ENCODE measurements around the gene EHD2. TPM values are rescaled to one million over a fixed set of nuclear protein-coding genes. Genes with fewer than 3 reads are reported as not detected.

The EHD2 gene
- total and polyA plus RNA-seq, 2 of the 4 experiments (the other 2 are of a cell fraction): 35.3 to 181 TPM

- ATAC-seq (ENCODE audit: low read depth) (no peak), DNase-seq (no peak)
- H2AK5ac ChIP-seq (ENCODE audit: low read depth, low read length): peak overlapping the region; percentile 72
- no peak overlapping the region for H3K18ac ChIP-seq (ENCODE audit: low read depth, low read length)
- 83% methylated on average over 26 of the region's 48 CpGs; no CpG with 5 or more reads in 1 of the 2 experiments for WGBS, 2 experiments (ENCODE audit: extremely low coverage in 2 of 2, insufficient read length in 1 of 2)
- H3K9me3 ChIP-seq (ENCODE audit: control insufficient read depth, insufficient read depth, low read length): no peaks in the 10 kb centered on the region
- intact Hi-C loops (cut with micrococcal nuclease): no loop called here
- no peak overlapping the region for H2AFZ ChIP-seq (replicated peaks; ENCODE audit: low read length, poor library complexity)
- H4K8ac ChIP-seq (ENCODE audit: low read depth in 2 of 2, low read length in 2 of 2): peak overlapping the region; percentile 64 to 80; a peak in 2 of 4 replicates
- H3K4me3 ChIP-seq (ENCODE audit: insufficient read depth, low read depth, low read length): no peak overlapping the region
- TF ChIP-seq MXI1 (IDR thresholded peaks at IDR 0.05; ENCODE audit: borderline replicate concordance, low read depth, low read length) (no peak), CEBPB (IDR thresholded peaks at IDR 0.05; ENCODE audit: low read depth, low read length) (peak; percentile 49), RFX5 (IDR thresholded peaks at IDR 0.05; ENCODE audit: low read depth, low read length) (no peak)
- peaks cover 44% of the 10 kb centered on the region for H4K20me1 ChIP-seq (ENCODE audit: insufficient read depth, low read length)
- H3K56ac ChIP-seq (ENCODE audit: extremely low read depth, insufficient read depth, low read length): 0 out of 2 replicates have a peak overlapping the region, but pooled peaks have one; percentile 16
- BruUV-seq (replicated peaks): no TSS peak
- H2BK20ac ChIP-seq (ENCODE audit: low read depth, low read length): 0 out of 2 replicates have a peak overlapping the region, but pooled peaks have one; percentile 14
- H3K23ac ChIP-seq (ENCODE audit: low read depth, low read length): peak overlapping the region; percentile 18; the same call in 1 of the 2 replicates
- peak overlapping the region; percentile 53; the same call in 1 of the 2 replicates for H2BK120ac ChIP-seq (ENCODE audit: low read depth, low read length)
- peak overlapping the region; percentile 0; the same call in 1 of the 2 replicates for H4K91ac ChIP-seq (ENCODE audit: insufficient read depth, low read depth, low read length)
- H3K4me2 ChIP-seq (ENCODE audit: low read depth, low read length): no peak overlapping the region
- 0 out of 2 replicates have a peak overlapping the region, but pooled peaks have one; percentile 22 for H4K5ac ChIP-seq (ENCODE audit: low read depth, low read length)
- H2BK5ac ChIP-seq (ENCODE audit: low read depth, low read length, poor library complexity, severe bottlenecking): peak overlapping the region; percentile 69
- peaks cover 33% of the 10 kb centered on the region for H3K4me1 ChIP-seq (ENCODE audit: control insufficient read depth, insufficient read depth, low read length)
- peaks cover 70% of the 10 kb centered on the region for H3K36me3 ChIP-seq (ENCODE audit: control insufficient read depth, insufficient read depth, low read length)
- in situ Hi-C loops (cut with MboI; ENCODE audit: low sequenced_read_pairs): no loop called here
- peak overlapping the region; percentile 78 for H3K4ac ChIP-seq (ENCODE audit: low read depth, low read length)
- peaks cover 36% of the 10 kb centered on the region for H3K9me1 ChIP-seq (ENCODE audit: insufficient read depth, low read length)
- H2BK15ac ChIP-seq (ENCODE audit: low read depth, low read length): peak overlapping the region; percentile 4; the same call in 1 of the 3 replicates
- H3K9ac ChIP-seq (ENCODE audit: low read depth, low read length): no peak overlapping the region
- H3K79me1 ChIP-seq (ENCODE audit: low read depth in 1 of 2, low read length in 2 of 2): peaks cover 27 to 78% of the 10 kb centered on the region in 2 experiments
- dilution Hi-C loops (cut with HindIII; ENCODE audit: low sequenced_read_pairs, unreplicated experiment): no loop called here
- peak overlapping the region; percentile 74 for H2AK9ac ChIP-seq (replicated peaks; ENCODE audit: low read depth, low read length, poor library complexity)
- H3K27ac ChIP-seq (ENCODE audit: insufficient read depth, low read length): peak overlapping the region; percentile 71; the same call in 1 of the 2 replicates
- POLR2A ChIA-PET (ENCODE audit: unreplicated experiment): no interaction called here
- no peaks in the 10 kb centered on the region for H3K27me3 ChIP-seq (ENCODE audit: control insufficient read depth, insufficient read depth, low read length)
- CTCF ChIA-PET: interaction anchor here (1.0 kb wide), 1 partner anchor 17 kb away, joined by 3 read pairs; no protein-coding TSS in a partner anchor
- H3K14ac ChIP-seq (replicated peaks; ENCODE audit: low read depth, low read length): no peak overlapping the region
These were observed 12.7 kb downstream of the EHD2 start for GRCh38 chr19:47725759-47726401.

All from IMR-90 (cell line).